GM21526 (cell line): ENCODE data around the gene TTYH2.

Experiments used
- ATAC-seq: cut with Tn5 transposase; IDR thresholded peaks from one replicate; pipeline ENCODE4 v1.9.1; 2021; ENCODE audit warnings: moderate library complexity; ENCODE audit not compliant: unreplicated experiment, low FRiP score

TTYH2 gene

GRCh38 chr17:74213861-74214391 lies 555 bp downstream of the TTYH2 start:
- no peak for ATAC-seq

- no peak for ATAC-seq
Observed at GRCh38 chr17:74214484-74215341, 1.3 kb downstream of the TTYH2 start.

- no peak for ATAC-seq
Observed at GRCh38 chr17:74215342-74215727, 2.0 kb downstream of the TTYH2 start.

- ATAC-seq: no peak
Observed at GRCh38 chr17:74216505-74216904, 3.1 kb downstream of the TTYH2 start.

GRCh38 chr17:74217037-74217730 lies 3.8 kb downstream of the TTYH2 start:
- no peak for ATAC-seq

GRCh38 chr17:74217888-74218287 lies 4.5 kb downstream of the TTYH2 start:
- ATAC-seq: no peak

GRCh38 chr17:74218436-74218835 lies 5.1 kb downstream of the TTYH2 start:
- no peak for ATAC-seq

GRCh38 chr17:74219576-74220133 lies 6.3 kb downstream of the TTYH2 start:
- ATAC-seq: no peak

GRCh38 chr17:74220219-74220618 lies 6.8 kb downstream of the TTYH2 start:
- no peak for ATAC-seq

- no peak for ATAC-seq
Observed at GRCh38 chr17:74220946-74221818, 7.8 kb downstream of the TTYH2 start.

- ATAC-seq: no peak
Observed at GRCh38 chr17:74222399-74222798, 9.0 kb downstream of the TTYH2 start.

GRCh38 chr17:74223901-74224300 lies 10.5 kb downstream of the TTYH2 start:
- ATAC-seq: no peak

- no peak for ATAC-seq
Observed at GRCh38 chr17:74224959-74225725, 11.8 kb downstream of the TTYH2 start.

GRCh38 chr17:74226252-74226651 lies 12.9 kb downstream of the TTYH2 start:
- no peak for ATAC-seq

- no peak for ATAC-seq
Observed at GRCh38 chr17:74227271-74228080, 14.1 kb downstream of the TTYH2 start.

- no peak for ATAC-seq
Observed at GRCh38 chr17:74228306-74228978, 15.1 kb downstream of the TTYH2 start.

- ATAC-seq: no peak
Observed at GRCh38 chr17:74230896-74231295, 17.5 kb downstream of the TTYH2 start.
